ENCODE data around the gene NRXN3.

DNA sequence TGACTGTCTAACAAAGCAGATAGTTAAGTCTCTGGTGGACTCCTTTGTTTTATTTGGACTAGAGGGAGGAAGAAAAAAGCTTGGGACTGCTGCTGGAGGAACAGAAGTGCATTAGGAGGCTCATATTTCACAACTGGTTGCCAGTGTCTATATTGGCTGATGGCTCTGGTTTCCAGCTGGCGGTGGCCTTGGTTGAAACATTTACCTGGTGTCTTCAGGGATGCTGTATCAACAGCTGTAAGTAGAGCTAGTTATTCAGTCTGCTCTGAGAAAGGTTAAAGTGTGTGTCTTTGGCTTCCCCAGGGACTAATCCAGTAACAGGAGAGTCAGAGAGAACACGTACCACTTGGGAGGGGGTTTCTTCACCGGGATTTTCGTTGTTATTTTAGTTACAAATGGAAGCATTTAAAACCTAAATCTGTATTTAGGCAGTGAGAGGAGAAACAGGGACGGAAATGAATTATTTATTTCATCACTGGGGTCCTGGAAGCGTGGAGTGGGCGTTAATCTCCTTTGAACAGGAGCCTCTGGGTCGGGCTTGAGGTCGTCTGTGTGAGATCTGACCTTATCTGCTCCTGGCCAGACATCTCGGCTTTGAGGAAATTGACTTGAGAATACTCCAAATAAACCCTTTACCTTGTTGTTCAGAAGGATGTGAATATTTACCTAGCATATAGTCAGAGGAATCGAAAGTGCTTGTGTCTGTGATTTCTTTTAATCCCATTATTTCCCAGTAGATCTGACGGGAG lies 149.9 kb downstream of the NRXN3 start:
- TF ChIP-seq EP300 (IDR thresholded peaks at IDR 0.05; ENCODE audit: low read depth) = no peak
- TF ChIP-seq, protein P1, sequence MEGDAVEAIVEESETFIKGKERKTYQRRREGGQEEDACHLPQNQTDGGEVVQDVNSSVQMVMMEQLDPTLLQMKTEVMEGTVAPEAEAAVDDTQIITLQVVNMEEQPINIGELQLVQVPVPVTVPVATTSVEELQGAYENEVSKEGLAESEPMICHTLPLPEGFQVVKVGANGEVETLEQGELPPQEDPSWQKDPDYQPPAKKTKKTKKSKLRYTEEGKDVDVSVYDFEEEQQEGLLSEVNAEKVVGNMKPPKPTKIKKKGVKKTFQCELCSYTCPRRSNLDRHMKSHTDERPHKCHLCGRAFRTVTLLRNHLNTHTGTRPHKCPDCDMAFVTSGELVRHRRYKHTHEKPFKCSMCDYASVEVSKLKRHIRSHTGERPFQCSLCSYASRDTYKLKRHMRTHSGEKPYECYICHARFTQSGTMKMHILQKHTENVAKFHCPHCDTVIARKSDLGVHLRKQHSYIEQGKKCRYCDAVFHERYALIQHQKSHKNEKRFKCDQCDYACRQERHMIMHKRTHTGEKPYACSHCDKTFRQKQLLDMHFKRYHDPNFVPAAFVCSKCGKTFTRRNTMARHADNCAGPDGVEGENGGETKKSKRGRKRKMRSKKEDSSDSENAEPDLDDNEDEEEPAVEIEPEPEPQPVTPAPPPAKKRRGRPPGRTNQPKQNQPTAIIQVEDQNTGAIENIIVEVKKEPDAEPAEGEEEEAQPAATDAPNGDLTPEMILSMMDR (IDR thresholded peaks at IDR 0.05) = no peak
- TF ChIP-seq POLR2AphosphoS5 (IDR thresholded peaks at IDR 0.05) = no peak
- no peak for TF ChIP-seq POLR2A (IDR thresholded peaks at IDR 0.05)
